ENCODE data around the gene HDLBP. TPM values are rescaled to one million over a fixed set of nuclear protein-coding genes. Genes with fewer than 3 reads are reported as not detected.

Gene HDLBP
- total RNA-seq, 6 donors from 2014 or later, result 339 to 691 (median 487) TPM

DNA sequence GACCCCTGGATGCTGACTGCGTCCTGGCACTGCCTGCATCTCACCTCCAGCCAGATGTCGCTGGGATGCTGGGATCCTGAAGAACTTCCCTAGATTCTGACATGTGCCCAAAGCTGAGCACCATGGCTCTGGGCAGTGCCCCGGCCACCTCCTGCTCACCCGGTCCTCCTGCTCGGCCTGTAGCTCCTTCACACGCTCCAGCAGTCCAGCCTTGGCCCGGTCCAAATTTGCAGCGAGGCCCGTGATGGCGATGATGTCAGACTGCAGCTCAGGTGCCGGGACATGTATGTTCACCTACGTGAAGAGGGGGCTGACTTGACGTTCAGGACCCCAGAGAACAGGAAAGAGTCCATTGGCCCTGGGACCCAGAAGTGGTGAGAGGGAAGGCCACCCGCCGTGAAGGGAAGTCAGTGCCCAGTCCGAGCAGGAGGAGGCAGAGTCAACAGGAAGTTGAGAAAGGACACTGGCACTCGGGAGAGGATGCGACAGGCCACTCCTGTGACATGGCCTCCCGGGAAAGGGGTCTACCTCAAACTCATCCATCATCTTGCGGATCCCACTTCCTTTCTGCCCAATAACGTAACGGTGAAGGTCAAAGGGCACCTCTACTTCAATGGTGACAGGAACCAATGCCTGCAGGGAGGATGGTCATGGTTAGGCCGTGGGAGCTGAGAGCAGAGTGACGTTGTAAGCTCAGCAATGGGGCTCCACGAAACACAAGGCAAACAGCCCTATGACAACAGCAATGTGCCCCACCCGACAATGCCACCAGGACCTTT is 80.3 kb downstream of the HDLBP start:
- whole genome bisulfite sequencing, 2 donors, result 79 to 81% methylated on average over 24 to 26 of the region's 26 CpGs
- Histone ChIP-seq H3K9me3 (no peaks in the 10 kb centered on the region), H3K4me3 (no peak overlapping the region), H3K27ac (no peak overlapping the region), H3K4me1 (no peaks in the 10 kb centered on the region), H3K27me3 (no peaks in the 10 kb centered on the region), H3K36me3 (peaks cover 74 to 100% (median 99%) of the 10 kb centered on the region in 4 donors)
- ATAC-seq (ENCODE audit: low FRiP score in 2 of 2) (no peak), DNase-seq (no peak)
- TF ChIP-seq EP300 (IDR thresholded peaks at IDR 0.05), result no peak
- TF ChIP-seq POLR2AphosphoS5 (IDR thresholded peaks at IDR 0.05), result no peak
- no peak for TF ChIP-seq POLR2A (IDR thresholded peaks at IDR 0.05)
- TF ChIP-seq, protein P1, sequence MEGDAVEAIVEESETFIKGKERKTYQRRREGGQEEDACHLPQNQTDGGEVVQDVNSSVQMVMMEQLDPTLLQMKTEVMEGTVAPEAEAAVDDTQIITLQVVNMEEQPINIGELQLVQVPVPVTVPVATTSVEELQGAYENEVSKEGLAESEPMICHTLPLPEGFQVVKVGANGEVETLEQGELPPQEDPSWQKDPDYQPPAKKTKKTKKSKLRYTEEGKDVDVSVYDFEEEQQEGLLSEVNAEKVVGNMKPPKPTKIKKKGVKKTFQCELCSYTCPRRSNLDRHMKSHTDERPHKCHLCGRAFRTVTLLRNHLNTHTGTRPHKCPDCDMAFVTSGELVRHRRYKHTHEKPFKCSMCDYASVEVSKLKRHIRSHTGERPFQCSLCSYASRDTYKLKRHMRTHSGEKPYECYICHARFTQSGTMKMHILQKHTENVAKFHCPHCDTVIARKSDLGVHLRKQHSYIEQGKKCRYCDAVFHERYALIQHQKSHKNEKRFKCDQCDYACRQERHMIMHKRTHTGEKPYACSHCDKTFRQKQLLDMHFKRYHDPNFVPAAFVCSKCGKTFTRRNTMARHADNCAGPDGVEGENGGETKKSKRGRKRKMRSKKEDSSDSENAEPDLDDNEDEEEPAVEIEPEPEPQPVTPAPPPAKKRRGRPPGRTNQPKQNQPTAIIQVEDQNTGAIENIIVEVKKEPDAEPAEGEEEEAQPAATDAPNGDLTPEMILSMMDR (IDR thresholded peaks at IDR 0.05), result no peak

DNA sequence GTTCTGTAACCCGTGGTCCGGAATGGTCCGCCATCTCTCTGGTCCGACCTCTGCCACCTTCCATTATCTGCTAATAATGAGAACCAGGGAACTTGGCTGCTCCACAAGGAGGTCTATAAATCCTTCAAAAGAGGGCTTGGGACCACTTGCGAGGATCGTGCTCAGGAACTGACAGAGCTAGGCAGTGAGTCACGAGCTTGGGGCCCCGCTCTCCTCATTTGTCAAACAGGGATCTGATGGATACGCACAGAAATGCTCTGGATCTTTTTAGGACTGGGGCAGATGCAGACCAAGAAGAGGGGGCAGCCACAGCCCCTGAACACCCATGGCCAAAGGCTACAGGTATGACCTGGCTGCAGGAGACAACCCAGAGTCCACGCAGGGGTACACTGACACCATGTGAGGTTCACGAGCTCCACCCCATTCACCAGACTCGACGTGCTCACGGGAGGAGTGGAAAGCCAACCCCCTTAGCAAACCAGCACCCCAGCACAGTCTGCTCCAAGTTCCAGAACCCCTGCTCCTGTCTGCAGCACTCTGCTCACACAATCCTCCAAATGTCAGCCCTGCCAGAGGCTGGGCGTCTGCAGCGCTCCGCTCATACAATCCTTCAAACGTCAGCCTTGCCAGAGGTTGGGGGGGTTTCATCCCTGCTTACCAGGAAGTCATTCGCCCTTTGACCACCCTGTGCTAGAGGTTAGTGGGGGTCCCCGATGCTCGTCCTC is 81.2 kb downstream of the HDLBP start:
- H3K9me3 ChIP-seq, result no peaks in the 10 kb centered on the region
- no peak overlapping the region for H3K4me3 ChIP-seq
- TF ChIP-seq POLR2AphosphoS5 (IDR thresholded peaks at IDR 0.05) (no peak), EP300 (IDR thresholded peaks at IDR 0.05) (no peak), POLR2A (IDR thresholded peaks at IDR 0.05) (no peak)
- TF ChIP-seq, protein P1 (IDR thresholded peaks at IDR 0.05), result no peak
- no peaks in the 10 kb centered on the region for H3K4me1 ChIP-seq
- peaks cover 74 to 100% (median 99%) of the 10 kb centered on the region in 4 donors for H3K36me3 ChIP-seq
- DNase-seq, result no peak
- 94 to 95% methylated on average over 19 to 21 of the region's 21 CpGs for WGBS, 2 donors
- no peak for ATAC-seq (ENCODE audit: low FRiP score in 2 of 2)
- no peaks in the 10 kb centered on the region for H3K27me3 ChIP-seq
- no peak overlapping the region for H3K27ac ChIP-seq

DNA sequence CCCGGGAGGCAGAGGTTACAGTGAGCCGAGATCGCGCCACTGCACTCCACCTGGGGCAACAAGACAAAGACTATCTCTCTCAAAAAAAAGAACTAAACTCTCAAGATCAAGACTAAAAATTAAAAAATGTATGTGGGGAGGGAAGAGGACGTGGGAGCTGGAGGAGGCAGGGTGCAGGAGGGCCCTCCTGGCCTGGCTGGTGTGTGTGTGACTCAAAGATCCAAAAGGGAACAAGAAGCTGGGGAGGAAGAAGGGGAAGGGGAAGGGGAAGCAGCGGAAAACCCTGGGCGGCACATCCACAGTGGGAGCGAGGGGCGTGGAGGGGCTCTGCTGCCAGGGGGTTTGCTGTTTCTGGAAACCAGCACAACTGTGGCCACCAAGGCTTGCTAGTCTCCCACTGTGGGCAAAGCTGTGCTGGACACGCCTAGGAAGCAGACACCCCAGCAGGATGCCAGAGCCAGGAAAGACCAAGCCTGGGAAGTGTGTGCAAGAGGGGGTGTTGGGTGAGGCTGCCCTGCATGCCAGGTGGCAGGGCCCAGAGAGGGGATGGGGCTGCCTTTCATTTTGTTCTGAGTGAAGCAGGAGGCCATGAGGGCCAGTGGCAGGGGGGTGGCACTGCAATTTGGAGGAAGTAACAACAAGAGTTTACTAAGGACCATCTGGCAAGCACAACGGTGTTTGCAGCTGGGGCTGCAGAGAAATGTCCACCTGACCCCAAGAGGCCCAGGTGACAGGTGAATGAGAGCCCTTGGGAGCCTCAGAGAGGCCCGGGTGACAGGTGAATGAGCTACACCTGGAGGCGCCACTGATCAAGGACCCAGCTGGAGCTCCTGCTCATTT is 82.5 kb downstream of the HDLBP start:
- TF ChIP-seq POLR2AphosphoS5 (IDR thresholded peaks at IDR 0.05), result no peak
- TF ChIP-seq EP300 (IDR thresholded peaks at IDR 0.05), result no peak
- TF ChIP-seq, protein P1 (IDR thresholded peaks at IDR 0.05), result no peak
- no peak for TF ChIP-seq POLR2A (IDR thresholded peaks at IDR 0.05)
- Histone ChIP-seq H3K4me1 (no peaks in the 10 kb centered on the region), H3K4me3 (no peak overlapping the region), H3K9me3 (no peaks in the 10 kb centered on the region), H3K36me3 (peaks cover 72 to 100% (median 99%) of the 10 kb centered on the region in 4 donors), H3K27me3 (no peaks in the 10 kb centered on the region), H3K27ac (no peak overlapping the region)
- ATAC-seq (ENCODE audit: low FRiP score in 2 of 2) (no peak), DNase-seq (no peak)
- WGBS, 2 donors, result 84% methylated on average over 13 of the region's 13 CpGs

DNA sequence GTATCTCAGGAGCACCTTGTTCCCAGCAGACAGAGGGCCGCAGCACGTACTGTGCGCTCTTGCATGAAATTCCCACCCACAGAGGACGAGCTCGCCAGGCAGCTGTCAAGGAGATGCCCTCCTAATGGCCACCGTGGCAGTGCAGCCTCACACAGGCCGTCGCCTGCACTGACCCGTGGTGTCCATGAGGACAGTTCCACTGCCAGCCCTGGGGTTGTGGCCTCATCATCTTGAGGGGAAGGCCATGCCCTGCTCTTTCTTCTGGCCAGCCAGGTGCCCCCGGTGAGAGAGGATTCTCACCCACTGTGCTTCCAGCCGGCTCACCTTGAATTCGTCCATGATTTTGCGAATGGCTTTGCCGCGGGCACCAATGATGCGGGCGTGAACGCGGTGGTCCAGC is 85.0 kb downstream of the HDLBP start:
- H3K36me3 ChIP-seq, result peaks cover 71 to 97% (median 90%) of the 10 kb centered on the region in 4 donors
- DNase-seq, result no peak
- no peaks in the 10 kb centered on the region for H3K4me1 ChIP-seq
- no peak overlapping the region for H3K4me3 ChIP-seq
- TF ChIP-seq EP300 (IDR thresholded peaks at IDR 0.05) (no peak), POLR2A (IDR thresholded peaks at IDR 0.05) (no peak), POLR2AphosphoS5 (IDR thresholded peaks at IDR 0.05) (no peak)
- TF ChIP-seq, protein P1 (IDR thresholded peaks at IDR 0.05), result no peak
- no peak overlapping the region for H3K27ac ChIP-seq
- ATAC-seq (ENCODE audit: low FRiP score in 2 of 2), result no peak
- H3K9me3 ChIP-seq, result no peaks in the 10 kb centered on the region
- no peaks in the 10 kb centered on the region for H3K27me3 ChIP-seq
- 97 to 98% methylated on average over 12 to 19 of the region's 19 CpGs for WGBS, 2 donors

All from upper lobe of left lung (tissue), 6 donors.